GM12864 (cell line): ENCODE measurements around the gene ILF2.

ENCODE experiments used
- DNase-seq: peaks from one replicate; pipeline ENCODE4 v3.0.0-alpha.2; 2011; ENCODE audit warnings: low read depth
- H3K4me3 ChIP-seq: 2 replicates; pipeline ENCODE4 v1.5.1; 2011; ENCODE audit warnings: mild to moderate bottlenecking, low read depth, low read length, control low read depth
- TF ChIP-seq, protein P1 (sequence below): IDR thresholded peaks from 2 replicates; pipeline ENCODE4 v1.5.1; 2011; ENCODE audit warnings: low read depth, mild to moderate bottlenecking, moderate library complexity, low read length, control low read depth, inconsistent platforms; ENCODE audit errors: missing control alignments

Gene ILF2

DNA sequence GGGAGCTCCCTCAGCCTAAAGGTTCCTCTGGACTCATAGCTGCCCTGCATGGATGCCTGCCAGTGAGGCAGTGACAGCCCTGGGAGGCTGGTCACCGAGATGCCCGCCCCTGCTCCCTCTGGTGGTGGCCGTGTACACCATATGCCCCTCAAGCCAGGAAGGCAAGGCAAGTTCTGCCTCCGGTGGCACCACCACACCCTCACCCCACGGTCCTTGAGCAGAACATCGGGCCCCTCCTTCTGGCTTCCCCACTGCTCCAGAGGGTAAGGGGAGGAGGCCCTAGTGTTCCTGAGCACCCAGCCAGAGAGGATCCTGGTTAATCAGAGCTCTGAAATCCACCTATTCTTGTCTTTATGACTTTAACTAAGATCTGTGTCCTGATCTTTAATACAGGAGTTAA lies 53.1 kb downstream of the ILF2 start:
- TF ChIP-seq, protein P1, sequence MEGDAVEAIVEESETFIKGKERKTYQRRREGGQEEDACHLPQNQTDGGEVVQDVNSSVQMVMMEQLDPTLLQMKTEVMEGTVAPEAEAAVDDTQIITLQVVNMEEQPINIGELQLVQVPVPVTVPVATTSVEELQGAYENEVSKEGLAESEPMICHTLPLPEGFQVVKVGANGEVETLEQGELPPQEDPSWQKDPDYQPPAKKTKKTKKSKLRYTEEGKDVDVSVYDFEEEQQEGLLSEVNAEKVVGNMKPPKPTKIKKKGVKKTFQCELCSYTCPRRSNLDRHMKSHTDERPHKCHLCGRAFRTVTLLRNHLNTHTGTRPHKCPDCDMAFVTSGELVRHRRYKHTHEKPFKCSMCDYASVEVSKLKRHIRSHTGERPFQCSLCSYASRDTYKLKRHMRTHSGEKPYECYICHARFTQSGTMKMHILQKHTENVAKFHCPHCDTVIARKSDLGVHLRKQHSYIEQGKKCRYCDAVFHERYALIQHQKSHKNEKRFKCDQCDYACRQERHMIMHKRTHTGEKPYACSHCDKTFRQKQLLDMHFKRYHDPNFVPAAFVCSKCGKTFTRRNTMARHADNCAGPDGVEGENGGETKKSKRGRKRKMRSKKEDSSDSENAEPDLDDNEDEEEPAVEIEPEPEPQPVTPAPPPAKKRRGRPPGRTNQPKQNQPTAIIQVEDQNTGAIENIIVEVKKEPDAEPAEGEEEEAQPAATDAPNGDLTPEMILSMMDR: peak; percentile 88
- H3K4me3 ChIP-seq: no peak overlapping the region
- DNase-seq: no peak

DNA sequence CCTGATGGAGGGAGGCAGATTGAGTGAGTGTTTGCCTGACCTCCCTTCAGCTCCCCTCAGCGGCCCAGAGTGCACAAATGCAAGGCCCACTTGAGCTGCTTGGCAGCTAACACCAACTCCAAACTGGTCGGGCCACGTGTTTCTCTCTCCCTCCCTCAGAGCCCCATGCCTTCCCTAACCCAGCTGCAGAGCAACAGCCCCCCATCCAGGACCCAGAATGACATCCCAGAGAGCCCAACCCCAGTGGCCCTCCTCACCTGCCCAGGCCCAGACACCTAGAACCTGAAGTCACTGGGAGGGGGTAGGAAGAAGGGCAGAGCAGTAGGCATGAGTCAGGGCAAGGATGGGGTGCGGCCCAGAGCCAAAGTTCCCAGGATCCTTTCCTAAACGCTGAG lies 53.9 kb downstream of the ILF2 start:
- DNase-seq: no peak
- TF ChIP-seq, protein P1: no peak

DNA sequence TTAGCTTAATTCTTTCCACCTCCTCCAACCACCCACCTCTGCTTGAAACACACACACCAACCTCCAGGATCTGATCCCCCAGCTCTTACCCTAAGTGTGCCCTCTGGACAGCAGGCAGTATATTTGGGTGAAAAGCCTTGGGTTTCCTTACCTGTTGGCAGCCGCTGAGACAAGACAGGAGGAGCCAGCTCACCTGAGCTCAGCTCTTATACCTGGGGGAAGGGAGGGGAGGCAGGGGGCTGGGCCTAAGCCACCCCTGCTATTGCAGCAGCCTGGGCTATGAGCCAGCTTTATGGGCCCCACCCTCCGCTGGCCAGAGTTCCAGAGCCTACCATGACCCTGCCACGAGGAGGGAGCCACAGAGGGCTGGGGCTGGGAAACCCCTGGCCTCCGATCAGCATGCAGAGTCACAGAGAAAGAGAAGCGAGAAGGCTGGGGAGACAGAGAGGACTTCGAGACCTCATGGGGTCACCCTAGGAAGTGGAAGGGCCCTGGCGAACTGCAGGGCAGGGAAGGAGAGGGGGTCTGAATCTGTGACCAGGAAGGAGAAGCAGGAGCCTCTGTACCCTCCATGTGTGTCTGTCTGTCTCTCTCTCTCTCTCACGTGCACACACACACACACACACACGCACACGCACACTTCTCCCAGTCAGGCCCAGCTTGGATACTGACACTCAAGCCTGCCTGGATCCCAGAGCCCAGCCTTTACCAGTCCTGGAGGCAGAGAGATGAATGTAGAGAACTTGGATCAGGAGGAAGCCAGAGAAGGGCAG lies 54.5 kb downstream of the ILF2 start, which contains the start of gene S100A14:
S100A14 (minus strand) TSS at position 182 of the 773 bp plus-strand sequence. CDS start 467 bp downstream, outside the sequence.
- TF ChIP-seq, protein P1: no peak
- DNase-seq: no peak

More for the DNA sequence above, 53.9 kb downstream of the ILF2 start:
- no peak overlapping the region for H3K4me3 ChIP-seq

GRCh38 chr1:153615406-153615805 lies 55.4 kb downstream of the ILF2 start:
- TF ChIP-seq, protein P1: no peak
- DNase-seq: no peak
- H3K4me3 ChIP-seq: no peak overlapping the region

More for the DNA sequence above, 54.5 kb downstream of the ILF2 start, which contains the start of gene S100A14:
- no peak within 1 kb of the TSS for H3K4me3 ChIP-seq

DNA sequence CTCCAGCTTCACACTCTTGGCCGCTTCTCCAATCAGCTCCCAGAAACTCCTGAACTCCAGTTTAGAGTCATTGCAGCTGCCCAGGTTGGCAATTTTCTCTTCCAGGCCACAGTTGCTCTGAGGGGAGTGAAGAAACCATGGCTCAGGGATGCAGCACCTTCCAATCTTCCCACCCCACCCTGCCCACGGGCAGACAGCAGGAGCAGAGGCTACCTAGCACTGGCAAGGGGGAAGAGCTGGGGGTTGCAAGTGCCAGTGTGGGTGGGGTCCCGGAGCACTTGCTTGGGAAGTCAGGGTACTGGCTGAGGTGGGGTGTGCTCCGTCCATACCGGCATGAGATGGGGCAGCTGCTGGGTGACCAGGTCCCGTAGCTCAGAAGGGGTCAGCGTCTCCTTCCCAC lies 55.9 kb downstream of the ILF2 start:
- H3K4me3 ChIP-seq: no peak overlapping the region
- TF ChIP-seq, protein P1: no peak
- no peak for DNase-seq

DNA sequence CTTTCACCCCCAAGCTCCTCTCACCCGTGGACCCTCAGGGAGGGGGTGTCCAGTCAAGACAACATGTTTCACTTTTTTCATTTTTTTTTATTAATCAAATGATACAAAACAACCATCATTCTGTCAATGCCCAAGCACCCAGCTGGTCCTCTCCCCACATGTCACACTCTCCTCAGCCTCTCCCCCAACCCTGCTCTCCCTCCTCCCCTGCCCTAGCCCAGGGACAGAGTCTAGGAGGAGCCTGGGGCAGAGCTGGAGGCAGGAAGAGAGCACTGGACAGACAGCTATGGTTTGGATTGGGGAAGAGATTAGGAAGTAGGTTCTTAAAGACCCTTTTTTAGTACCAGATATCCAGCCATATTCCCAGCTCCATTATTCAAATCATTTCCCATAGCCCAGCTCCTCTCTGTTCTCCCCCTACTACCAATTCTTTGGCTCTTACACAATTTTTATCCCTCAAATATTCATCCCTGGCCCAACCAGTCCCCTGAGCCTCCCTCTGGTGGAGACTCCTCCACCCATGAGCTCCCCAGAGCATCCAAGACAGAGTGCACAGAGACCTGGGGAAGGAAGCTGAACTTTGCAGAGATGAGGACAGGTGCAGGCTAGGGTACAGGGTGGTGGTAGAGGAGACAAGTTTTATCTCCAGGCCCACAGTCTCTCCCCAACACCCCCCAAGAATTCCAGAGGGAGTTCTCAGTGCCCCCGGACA lies 56.4 kb downstream of the ILF2 start:
- TF ChIP-seq, protein P1: no peak
- DNase-seq: no peak
- H3K4me3 ChIP-seq: no peak overlapping the region

GRCh38 chr1:153613406-153613805 lies 57.4 kb downstream of the ILF2 start:
- no peak overlapping the region for H3K4me3 ChIP-seq
- DNase-seq: no peak
- TF ChIP-seq, protein P1: no peak
